Esophagus muscularis mucosa (tissue), 3 donors: ENCODE results near the gene DDX39B.

Experiments used
- POLR2A ChIP-seq: fragments of 450-650 bp; IDR thresholded peaks from one replicate; pipeline ENCODE4 v1.6.1; 2017; ENCODE audit warnings: antibody characterized with exemption, moderate library complexity, mild to moderate bottlenecking, low read depth
- POLR2AphosphoS5 ChIP-seq, 2 donors: sonication (generic); formaldehyde crosslinking; IDR thresholded peaks; one replicate each; pipeline ENCODE4 v1.6.1; 2017; ENCODE audit warnings: antibody characterized with exemption in 2 of 2
- TF ChIP-seq, protein P1 (sequence below), 3 experiments: fragments of 200-600 bp in 2 of 3; fragments of 450-650 bp in 1 of 3; sonication (generic) in 2 of 3; IDR thresholded peaks; one replicate each; pipeline ENCODE4 v1.5.1; 2017 to 2019; ENCODE audit warnings: antibody characterized with exemption in 3 of 3, mild to moderate bottlenecking in 2 of 3, moderate library complexity in 1 of 3

DNA sequence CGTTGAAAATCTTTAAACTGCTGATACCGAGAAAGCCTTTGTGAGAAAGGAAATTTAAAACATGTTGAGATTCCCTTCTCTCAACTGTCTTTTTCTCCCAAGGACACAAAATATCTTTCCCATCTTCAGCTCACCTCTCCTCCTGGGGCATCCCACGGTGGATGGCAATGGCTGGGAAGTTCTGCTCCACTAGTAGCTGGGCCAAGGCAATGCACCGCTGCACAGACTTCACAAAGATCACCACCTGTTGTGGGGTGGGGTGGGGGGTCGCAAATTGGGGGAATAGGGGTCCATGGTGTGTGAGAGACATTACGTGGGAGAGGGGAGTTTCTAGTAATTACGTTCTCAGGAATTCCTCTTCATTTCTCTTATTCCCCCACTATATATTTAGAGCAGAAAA, 10.6 kb downstream of the DDX39B start:
- TF ChIP-seq, protein P1, sequence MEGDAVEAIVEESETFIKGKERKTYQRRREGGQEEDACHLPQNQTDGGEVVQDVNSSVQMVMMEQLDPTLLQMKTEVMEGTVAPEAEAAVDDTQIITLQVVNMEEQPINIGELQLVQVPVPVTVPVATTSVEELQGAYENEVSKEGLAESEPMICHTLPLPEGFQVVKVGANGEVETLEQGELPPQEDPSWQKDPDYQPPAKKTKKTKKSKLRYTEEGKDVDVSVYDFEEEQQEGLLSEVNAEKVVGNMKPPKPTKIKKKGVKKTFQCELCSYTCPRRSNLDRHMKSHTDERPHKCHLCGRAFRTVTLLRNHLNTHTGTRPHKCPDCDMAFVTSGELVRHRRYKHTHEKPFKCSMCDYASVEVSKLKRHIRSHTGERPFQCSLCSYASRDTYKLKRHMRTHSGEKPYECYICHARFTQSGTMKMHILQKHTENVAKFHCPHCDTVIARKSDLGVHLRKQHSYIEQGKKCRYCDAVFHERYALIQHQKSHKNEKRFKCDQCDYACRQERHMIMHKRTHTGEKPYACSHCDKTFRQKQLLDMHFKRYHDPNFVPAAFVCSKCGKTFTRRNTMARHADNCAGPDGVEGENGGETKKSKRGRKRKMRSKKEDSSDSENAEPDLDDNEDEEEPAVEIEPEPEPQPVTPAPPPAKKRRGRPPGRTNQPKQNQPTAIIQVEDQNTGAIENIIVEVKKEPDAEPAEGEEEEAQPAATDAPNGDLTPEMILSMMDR (IDR thresholded peaks at IDR 0.05): no peak
- TF ChIP-seq POLR2AphosphoS5 (IDR thresholded peaks at IDR 0.05) (no peak), POLR2A (no peak)
